ENCODE measurements around the gene HTR3A. TPM values are rescaled to one million over a fixed set of nuclear protein-coding genes. Genes with fewer than 3 reads are reported as not detected.

The HTR3A gene
- total RNA-seq, 1 donor from 2014 or later, result 0.35 TPM

GRCh38 chr11:114019046-114019445 lies 44.1 kb downstream of the HTR3A start:
- no peak for DNase-seq (ENCODE audit: low read depth)

GRCh38 chr11:114019574-114019973 lies 44.7 kb downstream of the HTR3A start:
- DNase-seq (ENCODE audit: low read depth), result no peak

GRCh38 chr11:114025329-114025907 lies 50.5 kb downstream of the HTR3A start:
- DNase-seq (ENCODE audit: low read depth), result no peak

- peak; percentile 42 for DNase-seq (ENCODE audit: low read depth)
These were observed 51.4 kb downstream of the HTR3A start for GRCh38 chr11:114026355-114026754.

- DNase-seq (ENCODE audit: low read depth), result no peak
These were observed 52.5 kb downstream of the HTR3A start for GRCh38 chr11:114027391-114027790.

- DNase-seq (ENCODE audit: low read depth), result no peak
These were observed 53.0 kb downstream of the HTR3A start for GRCh38 chr11:114027926-114028325.

GRCh38 chr11:114031246-114031966 lies 56.5 kb downstream of the HTR3A start:
- no peak for DNase-seq (ENCODE audit: low read depth)

- DNase-seq (ENCODE audit: low read depth), result no peak
These were observed 57.0 kb downstream of the HTR3A start for GRCh38 chr11:114031967-114032320.

GRCh38 chr11:114033066-114033465 lies 58.2 kb downstream of the HTR3A start:
- no peak for DNase-seq (ENCODE audit: low read depth)

- no peak for DNase-seq (ENCODE audit: low read depth)
These were observed 58.7 kb downstream of the HTR3A start for GRCh38 chr11:114033572-114033971.

GRCh38 chr11:114034956-114035355 lies 60.0 kb downstream of the HTR3A start:
- no peak for DNase-seq (ENCODE audit: low read depth)

- peak; percentile 39 for DNase-seq (ENCODE audit: low read depth)
These were observed 61.4 kb downstream of the HTR3A start for GRCh38 chr11:114036147-114036811.

- DNase-seq (ENCODE audit: low read depth), result no peak
These were observed 62.0 kb downstream of the HTR3A start for GRCh38 chr11:114036958-114037357.

GRCh38 chr11:114039551-114039950 lies 64.6 kb downstream of the HTR3A start:
- no peak for DNase-seq (ENCODE audit: low read depth)

Other genes starting within 250 kb of the HTR3A start
- 23.6 and 24.5 TPM in 2 replicates for gene ZW10, start 201.4 kb upstream of the HTR3A start, total RNA-seq
- gene CLDN25, start 195.3 kb upstream of the HTR3A start, total RNA-seq, result not detected in 2 replicates
- gene USP28, start 99.5 kb upstream of the HTR3A start, total RNA-seq, result 19.8 and 39.4 TPM in 2 replicates
- not detected in 2 replicates for gene HTR3B, start 70.3 kb upstream of the HTR3A start, total RNA-seq
- 5.7 and 53.7 TPM in 2 replicates for gene ZBTB16, start 84.6 kb downstream of the HTR3A start, total RNA-seq

All from renal cortical epithelial cell (primary cell).